Stimulated activated CD4-positive, alpha-beta T cell treated with anti-CD3 and anti-CD28 coated beads, Interleukin-4, amount 100 ng/mL, for 24 hours (primary cell): ENCODE data around the gene ADI1.
A peak's percentile ranks its signal among the peaks of the same experiment; 100 is the strongest.

Source experiments
- DNase-seq: peaks from one replicate; pipeline ENCODE4 v3.0.0-alpha.2; 2020

The ADI1 gene

GRCh38 chr2:3519255-3520205 is at the start of gene ADI1:
ADI1 (minus strand) TSS chr2:3519531; CDS start chr2:3519487, 44 bp downstream.
- DNase-seq, result peak; percentile 84

- DNase-seq, result no peak
Observed at GRCh38 chr2:3566806-3567205, 47.5 kb upstream of the ADI1 start.

- no peak for DNase-seq
Observed at GRCh38 chr2:3565117-3565516, 45.8 kb upstream of the ADI1 start.

- no peak for DNase-seq
Observed at GRCh38 chr2:3563521-3563976, 44.2 kb upstream of the ADI1 start.

GRCh38 chr2:3558205-3559014 is 39.1 kb upstream of the ADI1 start, which contains the start of gene RNASEH1:
RNASEH1 (minus strand) TSS chr2:3558333; CDS start chr2:3558260, 73 bp downstream.
- peak; percentile 99 for DNase-seq

- DNase-seq, result no peak
Observed at GRCh38 chr2:3557639-3558204, 38.4 kb upstream of the ADI1 start.

GRCh38 chr2:3553946-3554345 is 34.6 kb upstream of the ADI1 start:
- DNase-seq, result no peak

- DNase-seq, result no peak
Observed at GRCh38 chr2:3547915-3548314, 28.6 kb upstream of the ADI1 start.

GRCh38 chr2:3545788-3546478 is 26.6 kb upstream of the ADI1 start:
- no peak for DNase-seq

GRCh38 chr2:3543023-3543683 is 23.8 kb upstream of the ADI1 start:
- DNase-seq, result no peak

GRCh38 chr2:3542107-3542506 is 22.8 kb upstream of the ADI1 start:
- no peak for DNase-seq

GRCh38 chr2:3539836-3540235 is 20.5 kb upstream of the ADI1 start:
- DNase-seq, result no peak

GRCh38 chr2:3536682-3537632 is 17.6 kb upstream of the ADI1 start:
- DNase-seq, result no peak

GRCh38 chr2:3535794-3536681 is 16.7 kb upstream of the ADI1 start:
- DNase-seq, result no peak

GRCh38 chr2:3535467-3535793 is 16.1 kb upstream of the ADI1 start:
- no peak for DNase-seq

- no peak for DNase-seq
Observed at GRCh38 chr2:3534251-3534814, 15.0 kb upstream of the ADI1 start.

GRCh38 chr2:3533836-3534235 is 14.5 kb upstream of the ADI1 start:
- no peak for DNase-seq

GRCh38 chr2:3532941-3533340 is 13.6 kb upstream of the ADI1 start:
- no peak for DNase-seq

GRCh38 chr2:3529316-3530025 is 10.1 kb upstream of the ADI1 start:
- no peak for DNase-seq
